HG02943 (cell line): ENCODE results near the gene DCHS2.

Experiments used
- ATAC-seq: cut with Tn5 transposase; IDR thresholded peaks from one replicate; pipeline ENCODE4 v1.9.1; 2021; ENCODE audit warnings: mild to moderate bottlenecking, low read depth, moderate library complexity; ENCODE audit not compliant: unreplicated experiment

Gene DCHS2

GRCh38 chr4:154490234-154490582 lies 1.4 kb downstream of the DCHS2 start:
- ATAC-seq: no peak

GRCh38 chr4:154489558-154490233 lies 1.9 kb downstream of the DCHS2 start:
- ATAC-seq: no peak

GRCh38 chr4:154487145-154487544 lies 4.5 kb downstream of the DCHS2 start:
- no peak for ATAC-seq

DNA sequence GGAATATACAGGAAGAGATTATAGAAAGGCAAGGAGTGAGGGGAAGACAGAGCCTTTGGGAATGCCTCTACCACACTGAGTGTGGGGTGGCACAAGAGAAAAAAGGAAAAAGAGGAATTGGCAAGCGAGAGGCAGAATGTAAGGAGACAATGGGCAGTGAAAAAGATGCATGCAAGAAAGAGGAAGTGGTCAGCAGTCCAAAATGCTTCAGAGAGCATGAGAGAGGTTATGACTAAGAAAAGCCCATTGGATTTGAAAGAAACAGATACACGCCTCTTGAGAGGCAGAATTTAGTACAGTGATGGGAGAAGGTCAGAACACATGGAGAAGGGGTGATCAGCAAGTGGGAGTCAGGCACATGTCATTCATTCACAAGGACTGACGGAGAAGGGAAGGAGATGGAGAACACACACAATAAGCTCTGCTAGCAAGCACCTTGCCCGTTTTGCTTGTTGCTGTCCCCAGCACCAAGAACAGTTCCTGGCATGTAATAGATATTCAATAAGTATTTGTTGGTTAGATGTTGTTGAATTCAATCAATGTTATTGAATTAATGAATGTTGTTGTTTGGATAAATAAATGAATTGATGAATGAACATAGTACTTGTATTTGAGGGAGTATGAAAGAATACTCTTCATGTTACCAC lies 6.3 kb downstream of the DCHS2 start:
- ATAC-seq: peak; percentile 99

GRCh38 chr4:154478547-154478946 lies 13.1 kb downstream of the DCHS2 start:
- peak; percentile 39 for ATAC-seq

- peak; percentile 72 for ATAC-seq
These were observed 13.5 kb downstream of the DCHS2 start for GRCh38 chr4:154478128-154478527.

GRCh38 chr4:154476232-154476631 lies 15.4 kb downstream of the DCHS2 start:
- no peak for ATAC-seq

DNA sequence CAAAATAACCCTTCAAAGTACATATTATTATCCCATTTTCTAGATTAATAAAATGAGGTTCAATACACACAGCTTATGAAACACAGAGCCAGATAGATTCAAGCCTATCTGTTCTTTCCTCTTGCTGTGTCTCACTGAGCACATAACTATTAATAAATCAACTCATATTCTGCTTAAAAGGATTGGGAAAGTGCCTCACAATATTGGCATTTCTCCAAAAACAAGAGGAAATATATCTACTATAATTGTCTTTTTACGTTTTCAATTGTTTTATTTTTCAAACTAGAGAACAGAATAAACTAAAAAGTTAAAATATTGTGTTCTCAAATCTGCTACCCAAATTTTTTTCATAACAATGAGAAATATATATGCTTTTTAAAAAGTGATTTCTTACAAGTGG lies 15.8 kb downstream of the DCHS2 start:
- no peak for ATAC-seq

DNA sequence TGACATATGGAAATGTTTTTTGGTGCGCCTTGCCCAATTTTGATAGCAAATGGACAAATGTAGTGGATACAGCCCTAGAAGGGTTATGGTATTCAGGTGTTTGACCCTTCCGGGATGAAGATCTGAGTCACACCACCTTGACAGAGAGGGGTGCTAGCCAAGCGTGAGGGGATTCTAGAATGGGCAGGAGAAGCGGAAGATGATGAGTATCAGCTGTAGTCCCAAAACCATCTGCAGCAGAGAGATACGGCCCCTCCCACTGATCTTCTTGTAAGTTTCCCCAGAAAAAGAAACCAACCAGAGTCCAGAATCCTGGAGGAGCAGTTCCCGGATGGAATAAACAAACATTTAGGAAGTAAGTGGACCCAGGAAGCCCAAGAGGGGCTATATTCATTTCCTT lies 18.1 kb downstream of the DCHS2 start:
- no peak for ATAC-seq

- ATAC-seq: no peak
These were observed 18.7 kb downstream of the DCHS2 start for GRCh38 chr4:154472858-154473257.

GRCh38 chr4:154471526-154472331 lies 19.9 kb downstream of the DCHS2 start:
- peak; percentile 84 for ATAC-seq

GRCh38 chr4:154471032-154471431 lies 20.6 kb downstream of the DCHS2 start:
- peak; percentile 62 for ATAC-seq

DNA sequence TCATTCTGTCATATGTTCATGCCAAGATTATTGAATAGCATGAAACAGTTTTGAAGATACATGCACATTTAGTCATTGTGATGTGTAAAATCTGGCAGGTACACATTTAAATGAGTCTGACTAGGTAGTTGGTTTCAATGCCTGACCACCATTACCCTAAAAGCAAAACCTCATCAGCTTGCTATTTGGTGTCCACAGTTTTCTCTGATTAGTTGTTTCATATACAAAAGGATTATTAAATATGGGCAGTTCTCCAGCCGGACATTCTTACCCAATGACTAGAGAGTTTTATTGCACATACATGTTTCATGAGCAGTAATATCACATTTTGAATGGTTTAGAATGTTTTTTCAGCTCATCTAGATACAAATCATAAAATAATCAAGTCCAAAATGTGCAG lies 23.7 kb downstream of the DCHS2 start:
- ATAC-seq: no peak

GRCh38 chr4:154466336-154466735 lies 25.3 kb downstream of the DCHS2 start:
- ATAC-seq: no peak

- no peak for ATAC-seq
These were observed 26.5 kb downstream of the DCHS2 start for GRCh38 chr4:154465085-154465484.

DNA sequence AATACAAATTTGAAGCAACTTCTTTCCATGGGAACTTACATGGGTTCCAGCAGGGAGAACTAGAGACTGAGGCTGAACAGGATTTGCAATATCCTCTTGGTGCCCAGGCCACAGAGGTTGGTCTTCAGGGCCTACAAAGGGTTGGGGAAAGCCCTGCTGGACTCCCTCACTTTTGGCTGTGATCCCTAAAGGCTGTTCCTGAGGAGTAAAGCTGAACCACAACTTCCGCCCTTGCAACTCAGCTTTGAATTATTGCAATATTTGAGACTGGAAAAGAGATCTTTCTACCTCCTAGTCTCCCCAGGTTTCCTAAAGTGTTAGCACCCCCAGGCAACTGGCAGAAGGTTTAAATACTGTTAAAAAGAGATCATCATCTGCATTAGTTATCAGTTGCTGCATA lies 26.9 kb downstream of the DCHS2 start:
- no peak for ATAC-seq

GRCh38 chr4:154462081-154462810 lies 29.4 kb downstream of the DCHS2 start:
- ATAC-seq: no peak

GRCh38 chr4:154457471-154457870 lies 34.1 kb downstream of the DCHS2 start:
- no peak for ATAC-seq

DNA sequence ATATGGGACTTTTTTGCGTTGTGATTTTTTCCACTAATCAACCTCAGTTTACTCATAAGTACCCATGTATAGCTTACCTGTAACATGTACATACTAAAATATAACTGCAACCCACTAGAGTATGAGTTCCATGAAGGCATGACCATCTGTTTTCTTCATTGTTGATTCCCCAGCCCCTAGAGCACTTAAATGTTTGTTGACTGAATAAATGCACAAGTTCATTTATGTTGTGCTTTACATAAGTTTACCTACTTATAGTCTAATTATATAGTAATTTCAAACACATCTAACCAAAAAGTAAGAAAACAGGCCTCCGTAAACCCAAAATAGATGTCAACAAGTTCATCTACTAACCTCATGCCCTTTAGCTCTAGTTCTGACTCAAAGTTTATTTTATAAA lies 34.7 kb downstream of the DCHS2 start:
- ATAC-seq: no peak

GRCh38 chr4:154456240-154456639 lies 35.4 kb downstream of the DCHS2 start:
- ATAC-seq: no peak

DNA sequence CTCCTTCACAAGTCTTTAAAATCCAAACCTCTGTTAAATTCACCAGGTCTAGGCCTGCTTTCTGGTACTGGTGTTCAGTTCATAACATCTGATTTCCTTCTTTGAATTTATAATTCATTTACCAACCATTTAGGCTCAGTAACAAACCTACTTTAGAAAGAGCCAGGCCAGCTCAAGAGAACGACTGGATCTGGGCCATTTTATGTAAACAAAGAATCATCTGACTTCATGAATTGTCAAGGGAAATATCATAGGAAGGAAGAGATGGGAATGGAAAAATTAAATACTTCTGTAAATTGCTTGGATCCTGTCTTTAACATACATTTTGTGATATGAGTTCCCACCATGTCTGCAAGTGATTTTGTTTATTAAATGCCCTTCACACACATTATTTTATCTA lies 36.5 kb downstream of the DCHS2 start:
- no peak for ATAC-seq
